ENCODE measurements around the gene RHO.

GRCh38 chr3:129528589-129529100 lies at the start of gene RHO:
- TF ChIP-seq EZH2phosphoT487 (IDR thresholded peaks at IDR 0.05; ENCODE audit: borderline replicate concordance, low read length) (no peak), EZH2 (IDR thresholded peaks at IDR 0.05; ENCODE audit: low read length, unreplicated experiment) (no peak), CTCF (conservative IDR thresholded peaks at IDR 0.05; ENCODE audit: low read depth, low read length) (no peak)

Measured in PC-3 (cell line).